HG03066 (cell line): ENCODE data around the gene PAK6.

Experiments
- ATAC-seq: cut with Tn5 transposase; IDR thresholded peaks from one replicate; pipeline ENCODE4 v1.9.1; 2021; ENCODE audit warnings: low read depth; ENCODE audit not compliant: unreplicated experiment

The PAK6 gene

GRCh38 chr15:40238532-40239403 is at the start of gene PAK6:
TSS of gene PAK6 (plus strand) at chr15:40239063. CDS start at chr15:40264786, 25,723 bp downstream.
- ATAC-seq = no peak

- ATAC-seq = no peak
Observed at GRCh38 chr15:40190591-40190990, 48.3 kb upstream of the PAK6 start.

- no peak for ATAC-seq
Observed at GRCh38 chr15:40192942-40193341, 45.9 kb upstream of the PAK6 start.

- no peak for ATAC-seq
Observed at GRCh38 chr15:40197434-40197833, 41.4 kb upstream of the PAK6 start.

- no peak for ATAC-seq
Observed at GRCh38 chr15:40198355-40199085, 40.3 kb upstream of the PAK6 start.

GRCh38 chr15:40204100-40204499 is 34.8 kb upstream of the PAK6 start:
- ATAC-seq = no peak

- ATAC-seq = no peak
Observed at GRCh38 chr15:40217166-40217824, 21.6 kb upstream of the PAK6 start.

- no peak for ATAC-seq
Observed at GRCh38 chr15:40219801-40220200, 19.1 kb upstream of the PAK6 start.

- no peak for ATAC-seq
Observed at GRCh38 chr15:40222131-40222530, 16.7 kb upstream of the PAK6 start.

GRCh38 chr15:40226736-40227135 is 12.1 kb upstream of the PAK6 start:
- ATAC-seq = no peak

- ATAC-seq = no peak
Observed at GRCh38 chr15:40229316-40229715, 9.5 kb upstream of the PAK6 start.

GRCh38 chr15:40229956-40230355 is 8.9 kb upstream of the PAK6 start:
- ATAC-seq = no peak

GRCh38 chr15:40232625-40233070 is 6.2 kb upstream of the PAK6 start:
- no peak for ATAC-seq

GRCh38 chr15:40233727-40234577 is 4.9 kb upstream of the PAK6 start:
- ATAC-seq = no peak

- ATAC-seq = no peak
Observed at GRCh38 chr15:40234783-40235182, 4.1 kb upstream of the PAK6 start.

- ATAC-seq = no peak
Observed at GRCh38 chr15:40235201-40235885, 3.5 kb upstream of the PAK6 start.

- ATAC-seq = no peak
Observed at GRCh38 chr15:40239404-40239692, 485 bp downstream of the PAK6 start.

- no peak for ATAC-seq
Observed at GRCh38 chr15:40239693-40240618, 1.1 kb downstream of the PAK6 start.
